ENCODE data around the gene POP4. TPM values are rescaled to one million over a fixed set of nuclear protein-coding genes. Genes with fewer than 3 reads are reported as not detected.

POP4 gene
- total RNA-seq, 1 donor from 2014 or later: 60.6 TPM

DNA sequence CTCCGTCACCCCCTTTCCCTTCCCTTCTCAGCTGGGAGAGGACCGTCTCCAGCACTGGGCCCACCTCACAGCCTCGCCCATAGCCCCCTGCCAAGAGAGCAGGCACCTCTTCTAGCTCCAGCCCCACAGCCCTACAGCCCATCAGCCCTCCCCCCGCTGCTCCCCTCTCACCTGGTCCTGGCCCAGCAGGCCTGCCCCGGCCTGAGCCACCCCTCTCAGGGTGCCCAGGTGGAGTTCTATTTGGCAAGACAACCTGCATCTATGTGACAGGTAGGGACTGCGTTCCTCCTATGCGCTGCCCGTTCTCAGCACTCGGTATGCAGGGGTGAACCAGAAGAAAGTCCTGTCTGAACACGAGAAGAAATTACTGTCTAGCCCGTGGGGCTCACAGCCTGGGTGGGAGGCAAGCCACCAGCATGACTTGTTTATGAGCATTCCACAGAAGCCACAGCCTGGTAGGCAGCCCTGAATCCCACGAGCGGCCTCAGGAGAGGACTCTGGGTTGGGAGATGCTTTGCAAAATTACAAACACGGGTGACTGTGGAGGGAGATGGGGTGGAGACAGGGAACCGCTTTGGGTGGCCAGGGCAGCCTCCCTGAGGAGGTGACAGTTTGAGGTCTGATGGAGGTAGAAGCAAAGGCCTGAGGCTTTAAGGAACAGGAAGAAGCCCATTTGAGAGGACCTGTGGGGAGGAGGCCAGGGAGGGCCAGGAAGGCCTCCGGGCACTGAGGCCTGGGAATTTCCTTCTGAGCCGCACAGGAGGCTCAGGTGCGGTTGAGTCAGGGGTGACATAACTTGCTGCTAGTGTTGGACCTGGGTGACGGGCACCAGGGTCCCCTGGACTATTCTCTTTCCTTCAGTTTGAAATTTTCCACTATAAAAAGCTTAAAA lies 58.0 kb downstream of the POP4 start:
- Mint-ChIP-seq H3K27me3 (ENCODE audit: low read depth, unreplicated experiment) (no peaks in the 10 kb centered on the region), H3K4me1 (ENCODE audit: low read depth, unreplicated experiment) (peaks cover 44% of the 10 kb centered on the region), H3K4me3 (ENCODE audit: unreplicated experiment) (peak overlapping the region; percentile 79), H3K9me3 (ENCODE audit: unreplicated experiment) (no peaks in the 10 kb centered on the region), H3K36me3 (ENCODE audit: low read depth, unreplicated experiment) (peaks cover 7% of the 10 kb centered on the region), H3K27ac (ENCODE audit: unreplicated experiment) (peak overlapping the region; percentile 91)
- Histone ChIP-seq H3K4me2 (ENCODE audit: low read length) (peak overlapping the region; percentile 82), H3K9me3 (ENCODE audit: insufficient read depth, low read depth, low read length) (no peaks in the 10 kb centered on the region), H4K20me1 (ENCODE audit: insufficient read depth, low read length) (peaks cover 13% of the 10 kb centered on the region), H2AFZ (ENCODE audit: low read depth, low read length) (no peak overlapping the region), H3K36me3 (ENCODE audit: insufficient read depth, low read length) (no peaks in the 10 kb centered on the region), H3K79me2 (ENCODE audit: insufficient read depth, low read length) (peaks cover 3% of the 10 kb centered on the region), H3K27me3 (ENCODE audit: insufficient read depth, low read length) (no peaks in the 10 kb centered on the region), H3K4me1 (ENCODE audit: insufficient read depth, low read length) (peaks cover 53% of the 10 kb centered on the region), H3K9ac (ENCODE audit: low read length) (peak overlapping the region; percentile 77), H3K27ac (ENCODE audit: low read depth, low read length) (no peak overlapping the region), H3K4me3 (ENCODE audit: insufficient read depth, low read depth, low read length) (no peak overlapping the region)
- DNase-seq (ENCODE audit: low read depth): peak; percentile 46
- FAIRE-seq: no peak
- TF ChIP-seq, protein P1, sequence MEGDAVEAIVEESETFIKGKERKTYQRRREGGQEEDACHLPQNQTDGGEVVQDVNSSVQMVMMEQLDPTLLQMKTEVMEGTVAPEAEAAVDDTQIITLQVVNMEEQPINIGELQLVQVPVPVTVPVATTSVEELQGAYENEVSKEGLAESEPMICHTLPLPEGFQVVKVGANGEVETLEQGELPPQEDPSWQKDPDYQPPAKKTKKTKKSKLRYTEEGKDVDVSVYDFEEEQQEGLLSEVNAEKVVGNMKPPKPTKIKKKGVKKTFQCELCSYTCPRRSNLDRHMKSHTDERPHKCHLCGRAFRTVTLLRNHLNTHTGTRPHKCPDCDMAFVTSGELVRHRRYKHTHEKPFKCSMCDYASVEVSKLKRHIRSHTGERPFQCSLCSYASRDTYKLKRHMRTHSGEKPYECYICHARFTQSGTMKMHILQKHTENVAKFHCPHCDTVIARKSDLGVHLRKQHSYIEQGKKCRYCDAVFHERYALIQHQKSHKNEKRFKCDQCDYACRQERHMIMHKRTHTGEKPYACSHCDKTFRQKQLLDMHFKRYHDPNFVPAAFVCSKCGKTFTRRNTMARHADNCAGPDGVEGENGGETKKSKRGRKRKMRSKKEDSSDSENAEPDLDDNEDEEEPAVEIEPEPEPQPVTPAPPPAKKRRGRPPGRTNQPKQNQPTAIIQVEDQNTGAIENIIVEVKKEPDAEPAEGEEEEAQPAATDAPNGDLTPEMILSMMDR (IDR thresholded peaks at IDR 0.05; ENCODE audit: insufficient read depth, low read depth, low read length): no peak
- no peak for TF ChIP-seq EZH2 (IDR thresholded peaks at IDR 0.05; ENCODE audit: insufficient read depth, low read length)

DNA sequence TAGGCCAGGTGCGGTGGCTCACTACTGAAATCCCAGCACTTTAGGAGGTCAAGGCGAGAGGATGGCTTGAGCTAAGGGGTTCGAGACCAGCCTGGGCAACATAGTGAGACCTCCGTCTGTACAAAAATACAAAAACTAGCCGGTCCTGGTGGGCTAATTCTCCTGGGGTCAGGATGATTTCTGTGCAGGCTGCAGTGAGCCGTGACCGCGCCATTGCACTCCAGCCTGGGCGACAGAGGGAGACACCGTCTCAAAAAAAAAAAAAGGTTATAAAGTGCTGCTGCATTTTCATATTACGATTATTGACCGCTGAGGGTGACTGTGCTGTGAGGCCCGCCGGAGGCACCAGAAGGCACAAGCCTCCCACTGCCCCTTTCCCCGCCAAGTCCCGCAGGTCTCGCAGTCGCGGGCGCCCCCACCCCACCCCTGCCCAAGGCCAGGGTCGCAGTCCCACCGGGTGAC lies 58.7 kb downstream of the POP4 start:
- no peak for FAIRE-seq
- Histone ChIP-seq H3K79me2 (ENCODE audit: insufficient read depth, low read length) (peaks cover 3% of the 10 kb centered on the region), H3K27ac (ENCODE audit: low read depth, low read length) (peak overlapping the region; percentile 5), H3K4me1 (ENCODE audit: insufficient read depth, low read length) (peaks cover 53% of the 10 kb centered on the region), H3K9me3 (ENCODE audit: insufficient read depth, low read depth, low read length) (no peaks in the 10 kb centered on the region), H4K20me1 (ENCODE audit: insufficient read depth, low read length) (peaks cover 15% of the 10 kb centered on the region), H3K4me2 (ENCODE audit: low read length) (peak overlapping the region; percentile 82), H3K9ac (ENCODE audit: low read length) (peak overlapping the region; percentile 78), H3K27me3 (ENCODE audit: insufficient read depth, low read length) (no peaks in the 10 kb centered on the region), H2AFZ (ENCODE audit: low read depth, low read length) (peak overlapping the region; percentile 58), H3K36me3 (ENCODE audit: insufficient read depth, low read length) (no peaks in the 10 kb centered on the region), H3K4me3 (ENCODE audit: insufficient read depth, low read depth, low read length) (peak overlapping the region; percentile 48)
- TF ChIP-seq, protein P1 (IDR thresholded peaks at IDR 0.05; ENCODE audit: insufficient read depth, low read depth, low read length): no peak
- TF ChIP-seq EZH2 (IDR thresholded peaks at IDR 0.05; ENCODE audit: insufficient read depth, low read length): no peak
- Mint-ChIP-seq H3K4me1 (ENCODE audit: low read depth, unreplicated experiment) (peaks cover 42% of the 10 kb centered on the region), H3K4me3 (ENCODE audit: unreplicated experiment) (peak overlapping the region; percentile 79), H3K27me3 (ENCODE audit: low read depth, unreplicated experiment) (no peaks in the 10 kb centered on the region), H3K27ac (ENCODE audit: unreplicated experiment) (peak overlapping the region; percentile 91), H3K9me3 (ENCODE audit: unreplicated experiment) (no peaks in the 10 kb centered on the region), H3K36me3 (ENCODE audit: low read depth, unreplicated experiment) (peaks cover 7% of the 10 kb centered on the region)
- no peak for DNase-seq (ENCODE audit: low read depth)
